WTC11 (cell line): ENCODE results near the gene MTMR3. TPM values are rescaled to one million over a fixed set of nuclear protein-coding genes. Genes with fewer than 3 reads are reported as not detected.
A peak's percentile ranks its signal among the peaks of the same experiment; 100 is the strongest.

ENCODE experiments used
- ATAC-seq: fragments of 200-7000 bp; cut with Tn5 transposase; 2 replicates; pipeline ENCODE4 v1.10.0; 2021; ENCODE audit warnings: mild to moderate bottlenecking, moderate library complexity
- CTCF ChIA-PET: fragments of 300-600 bp; sonication (Branson Sonifier 250); formaldehyde crosslinking; loops from one replicate; lab custom pipeline; 2021; ENCODE audit warnings: antibody characterized with exemption; lab: Charles Lee
- POLR2A ChIA-PET: fragments of 350-600 bp; sonication (Branson Sonifier 250); formaldehyde crosslinking; loops from one replicate; lab custom pipeline; 2021; ENCODE audit warnings: antibody characterized with exemption; lab: Charles Lee
- DNase-seq: peaks from one replicate; pipeline ENCODE4 v3.0.0; 2021; ENCODE audit warnings: low spot score
- H3K27ac Mint-ChIP-seq: 2 replicates; pipeline ENCODE4 v1.8.0; 2021; ENCODE audit warnings: mixed read lengths
- H3K27me3 Mint-ChIP-seq: 2 replicates; pipeline ENCODE4 v1.8.0; 2021; ENCODE audit warnings: low read depth, mild to moderate bottlenecking, moderate library complexity, mixed read lengths
- H3K36me3 Mint-ChIP-seq: 2 replicates; pipeline ENCODE4 v1.8.0; 2021; ENCODE audit warnings: mixed read lengths
- H3K4me1 Mint-ChIP-seq: 2 replicates; pipeline ENCODE4 v1.8.0; 2022; ENCODE audit warnings: mixed read lengths
- H3K4me3 Mint-ChIP-seq: 2 replicates; pipeline ENCODE4 v1.8.0; 2021; ENCODE audit warnings: mild to moderate bottlenecking, moderate library complexity, mixed read lengths
- H3K9me3 Mint-ChIP-seq: 2 replicates; pipeline ENCODE4 v1.8.0; 2021; ENCODE audit warnings: mixed read lengths
- EMX1 ChIP-seq: fragments of 250-450 bp; sonication (Bioruptor Pico); IDR thresholded peaks from 2 replicates; pipeline ENCODE4 v1.8.0; 2021; ENCODE audit warnings: mild to moderate bottlenecking
- ERG ChIP-seq: fragments of 250-450 bp; sonication (Bioruptor Pico); IDR thresholded peaks from 2 replicates; pipeline ENCODE4 v1.8.0; 2021; ENCODE audit warnings: mild to moderate bottlenecking
- GRHL2 ChIP-seq: fragments of 250-450 bp; sonication (Bioruptor Pico); IDR thresholded peaks from 2 replicates; pipeline ENCODE4 v1.8.0; 2022; ENCODE audit warnings: mild to moderate bottlenecking, moderate library complexity; ENCODE audit not compliant: insufficient replicate concordance, severe bottlenecking
- JUN ChIP-seq: sonication (generic); formaldehyde crosslinking; IDR thresholded peaks from 2 replicates; pipeline ENCODE4 v1.8.0; 2023; ENCODE audit warnings: mild to moderate bottlenecking, missing genetic modification reagents
- MYBL2 ChIP-seq: sonication (generic); formaldehyde crosslinking; IDR thresholded peaks from 2 replicates; pipeline ENCODE4 v1.8.1; 2023; ENCODE audit warnings: mild to moderate bottlenecking, moderate library complexity, missing genetic modification reagents
- NFE2L1 ChIP-seq: sonication (generic); formaldehyde crosslinking; IDR thresholded peaks from 2 replicates; pipeline ENCODE4 v1.8.1; 2023; ENCODE audit warnings: missing genetic modification reagents
- NFYB ChIP-seq: sonication (generic); formaldehyde crosslinking; conservative IDR thresholded peaks from 2 replicates; pipeline ENCODE4 v1.8.0; 2022; ENCODE audit warnings: low read depth, missing genetic modification reagents
- PRRX2 ChIP-seq: fragments of 250-450 bp; sonication (Bioruptor Pico); IDR thresholded peaks from 2 replicates; pipeline ENCODE4 v1.8.0; 2021; ENCODE audit warnings: mild to moderate bottlenecking
- SMAD3 ChIP-seq: sonication (generic); formaldehyde crosslinking; IDR thresholded peaks from 2 replicates; pipeline ENCODE4 v1.8.0; 2022; ENCODE audit warnings: missing genetic modification reagents, mild to moderate bottlenecking, borderline replicate concordance
- USF1 ChIP-seq: sonication (generic); formaldehyde crosslinking; IDR thresholded peaks from 2 replicates; pipeline ENCODE4 v1.8.0; 2022; ENCODE audit warnings: mild to moderate bottlenecking, missing genetic modification reagents
- ZBTB21 ChIP-seq: sonication (generic); formaldehyde crosslinking; IDR thresholded peaks from 2 replicates; pipeline ENCODE4 v1.8.1; 2023; ENCODE audit warnings: mild to moderate bottlenecking, missing genetic modification reagents, borderline replicate concordance
- ZNF219 ChIP-seq: sonication (generic); formaldehyde crosslinking; IDR thresholded peaks from 2 replicates; pipeline ENCODE4 v1.8.0; 2023; ENCODE audit warnings: missing genetic modification reagents, mild to moderate bottlenecking, borderline replicate concordance
- ZNF232 ChIP-seq: sonication (generic); formaldehyde crosslinking; IDR thresholded peaks from 2 replicates; pipeline ENCODE4 v1.8.0; 2022; ENCODE audit warnings: mild to moderate bottlenecking, missing genetic modification reagents
- ZNF263 ChIP-seq: sonication (generic); formaldehyde crosslinking; IDR thresholded peaks from 2 replicates; pipeline ENCODE4 v1.8.1; 2022; ENCODE audit warnings: low read depth, mild to moderate bottlenecking, moderate library complexity, missing genetic modification reagents
- ZNF671 ChIP-seq: fragments of 250-450 bp; sonication (Bioruptor Pico); IDR thresholded peaks from 2 replicates; pipeline ENCODE4 v1.8.0; 2021; ENCODE audit warnings: mild to moderate bottlenecking
- total RNA-seq: library from RNA; stranded (reverse); gene quantifications from 3 replicates; pipeline ENCODE4 v1.2.3, GENCODE V29; 2021
- TF ChIP-seq, protein P1 (sequence below): sonication (generic); formaldehyde crosslinking; IDR thresholded peaks from 2 replicates; pipeline ENCODE4 v1.8.0; 2022; ENCODE audit warnings: missing genetic modification reagents
- TF ChIP-seq, protein P2 (sequence below): sonication (generic); formaldehyde crosslinking; IDR thresholded peaks from 2 replicates; pipeline ENCODE4 v1.8.1; 2023; ENCODE audit warnings: mild to moderate bottlenecking, missing genetic modification reagents, borderline replicate concordance
- TF ChIP-seq, protein P3 (sequence below): sonication (generic); formaldehyde crosslinking; IDR thresholded peaks from 2 replicates; pipeline ENCODE4 v1.8.0; 2023; ENCODE audit warnings: missing genetic modification reagents, mild to moderate bottlenecking, borderline replicate concordance

MTMR3 gene
- total RNA-seq, 1 experiment from 2014 or later, result 19.2 TPM

DNA sequence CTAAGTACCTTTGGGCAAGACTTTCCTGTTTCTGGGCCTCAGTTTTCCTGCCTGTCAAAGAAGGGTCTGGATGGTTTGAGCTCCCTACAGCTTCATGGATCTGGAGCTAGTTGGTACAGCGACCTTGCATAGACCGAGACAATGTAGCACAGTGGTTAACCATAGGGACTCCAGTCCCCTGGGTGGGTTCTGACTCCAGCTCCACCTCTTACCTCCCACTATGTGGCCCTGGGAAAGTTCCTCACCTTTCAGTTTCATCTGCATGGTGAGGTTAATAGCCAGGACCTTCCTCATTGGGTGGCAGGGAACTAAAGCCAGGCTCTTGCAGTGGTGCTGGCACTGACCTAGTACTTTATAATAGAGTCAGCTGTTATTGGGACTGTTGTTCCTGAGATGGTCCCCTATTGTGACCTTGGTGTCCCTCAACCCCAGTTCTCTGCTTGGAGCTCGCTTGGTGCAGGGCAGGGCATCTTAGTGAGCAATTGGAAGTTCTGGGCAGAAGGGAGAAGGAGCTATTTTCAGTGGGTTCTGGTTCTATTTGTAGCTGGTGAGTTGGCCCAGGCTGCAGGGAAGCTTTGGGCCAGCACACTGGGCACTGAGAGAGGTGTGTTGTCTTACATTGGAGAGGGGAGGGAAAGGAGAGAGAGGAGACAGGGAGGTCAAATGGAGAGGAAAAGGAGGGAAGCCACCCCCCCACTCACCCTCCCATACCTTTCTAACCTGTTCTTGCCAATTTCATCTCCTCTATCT, 10.7 kb upstream of the MTMR3 start:
- ATAC-seq (peak; percentile 89), DNase-seq (no peak)
- Mint-ChIP-seq H3K36me3 (no peaks in the 10 kb centered on the region), H3K4me1 (peaks cover 18% of the 10 kb centered on the region), H3K4me3 (no peak overlapping the region), H3K27me3 (no peaks in the 10 kb centered on the region)
- POLR2A ChIA-PET, result no interaction called here
- CTCF ChIA-PET, result interaction anchor here (0.7 to 2.4 kb wide), 4 partner anchors 11 to 314 kb away, joined by 3 to 10 read pairs (median 3); no protein-coding TSS in a partner anchor
- TF ChIP-seq ZNF232 (CRISPR knock-in tag), result no peak
- TF ChIP-seq ERG, result no peak
- no peak for TF ChIP-seq ZBTB21 (CRISPR knock-in tag)
- TF ChIP-seq EMX1 (CRISPR knock-in tag), result no peak
- no peak for TF ChIP-seq ZNF263 (CRISPR knock-in tag)
- TF ChIP-seq, protein P1, sequence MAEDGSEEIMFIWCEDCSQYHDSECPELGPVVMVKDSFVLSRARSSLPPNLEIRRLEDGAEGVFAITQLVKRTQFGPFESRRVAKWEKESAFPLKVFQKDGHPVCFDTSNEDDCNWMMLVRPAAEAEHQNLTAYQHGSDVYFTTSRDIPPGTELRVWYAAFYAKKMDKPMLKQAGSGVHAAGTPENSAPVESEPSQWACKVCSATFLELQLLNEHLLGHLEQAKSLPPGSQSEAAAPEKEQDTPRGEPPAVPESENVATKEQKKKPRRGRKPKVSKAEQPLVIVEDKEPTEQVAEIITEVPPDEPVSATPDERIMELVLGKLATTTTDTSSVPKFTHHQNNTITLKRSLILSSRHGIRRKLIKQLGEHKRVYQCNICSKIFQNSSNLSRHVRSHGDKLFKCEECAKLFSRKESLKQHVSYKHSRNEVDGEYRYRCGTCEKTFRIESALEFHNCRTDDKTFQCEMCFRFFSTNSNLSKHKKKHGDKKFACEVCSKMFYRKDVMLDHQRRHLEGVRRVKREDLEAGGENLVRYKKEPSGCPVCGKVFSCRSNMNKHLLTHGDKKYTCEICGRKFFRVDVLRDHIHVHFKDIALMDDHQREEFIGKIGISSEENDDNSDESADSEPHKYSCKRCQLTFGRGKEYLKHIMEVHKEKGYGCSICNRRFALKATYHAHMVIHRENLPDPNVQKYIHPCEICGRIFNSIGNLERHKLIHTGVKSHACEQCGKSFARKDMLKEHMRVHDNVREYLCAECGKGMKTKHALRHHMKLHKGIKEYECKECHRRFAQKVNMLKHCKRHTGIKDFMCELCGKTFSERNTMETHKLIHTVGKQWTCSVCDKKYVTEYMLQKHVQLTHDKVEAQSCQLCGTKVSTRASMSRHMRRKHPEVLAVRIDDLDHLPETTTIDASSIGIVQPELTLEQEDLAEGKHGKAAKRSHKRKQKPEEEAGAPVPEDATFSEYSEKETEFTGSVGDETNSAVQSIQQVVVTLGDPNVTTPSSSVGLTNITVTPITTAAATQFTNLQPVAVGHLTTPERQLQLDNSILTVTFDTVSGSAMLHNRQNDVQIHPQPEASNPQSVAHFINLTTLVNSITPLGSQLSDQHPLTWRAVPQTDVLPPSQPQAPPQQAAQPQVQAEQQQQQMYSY (CRISPR knock-in tag), result peak; percentile 96
- TF ChIP-seq, all 79 proteins: peak for 1
- no peaks in the 10 kb centered on the region for H3K9me3 Mint-ChIP-seq
- no peak overlapping the region for H3K27ac Mint-ChIP-seq

GRCh38 chr22:29872989-29873388, 10.0 kb upstream of the MTMR3 start:
- DNase-seq (no peak), ATAC-seq (no peak)
- Mint-ChIP-seq H3K27ac (no peak overlapping the region), H3K36me3 (no peaks in the 10 kb centered on the region), H3K27me3 (no peaks in the 10 kb centered on the region), H3K4me3 (no peak overlapping the region), H3K9me3 (no peaks in the 10 kb centered on the region), H3K4me1 (peaks cover 18% of the 10 kb centered on the region)
- ChIA-PET POLR2A (no interaction called here), CTCF (interaction anchor here (1.2 to 2.4 kb wide), 2 partner anchors 10 to 183 kb away, joined by 3 to 10 read pairs; no protein-coding TSS in a partner anchor)
- TF ChIP-seq NFYB (CRISPR knock-in tag) (no peak), USF1 (CRISPR knock-in tag) (no peak), NFE2L1 (CRISPR knock-in tag) (no peak), ERG (no peak), JUN (no peak), SMAD3 (CRISPR knock-in tag) (no peak), PRRX2 (CRISPR knock-in tag) (no peak), ZNF219 (CRISPR knock-in tag) (no peak), GRHL2 (no peak), ZNF671 (CRISPR knock-in tag) (no peak), MYBL2 (CRISPR knock-in tag) (no peak)
- TF ChIP-seq, protein P2, sequence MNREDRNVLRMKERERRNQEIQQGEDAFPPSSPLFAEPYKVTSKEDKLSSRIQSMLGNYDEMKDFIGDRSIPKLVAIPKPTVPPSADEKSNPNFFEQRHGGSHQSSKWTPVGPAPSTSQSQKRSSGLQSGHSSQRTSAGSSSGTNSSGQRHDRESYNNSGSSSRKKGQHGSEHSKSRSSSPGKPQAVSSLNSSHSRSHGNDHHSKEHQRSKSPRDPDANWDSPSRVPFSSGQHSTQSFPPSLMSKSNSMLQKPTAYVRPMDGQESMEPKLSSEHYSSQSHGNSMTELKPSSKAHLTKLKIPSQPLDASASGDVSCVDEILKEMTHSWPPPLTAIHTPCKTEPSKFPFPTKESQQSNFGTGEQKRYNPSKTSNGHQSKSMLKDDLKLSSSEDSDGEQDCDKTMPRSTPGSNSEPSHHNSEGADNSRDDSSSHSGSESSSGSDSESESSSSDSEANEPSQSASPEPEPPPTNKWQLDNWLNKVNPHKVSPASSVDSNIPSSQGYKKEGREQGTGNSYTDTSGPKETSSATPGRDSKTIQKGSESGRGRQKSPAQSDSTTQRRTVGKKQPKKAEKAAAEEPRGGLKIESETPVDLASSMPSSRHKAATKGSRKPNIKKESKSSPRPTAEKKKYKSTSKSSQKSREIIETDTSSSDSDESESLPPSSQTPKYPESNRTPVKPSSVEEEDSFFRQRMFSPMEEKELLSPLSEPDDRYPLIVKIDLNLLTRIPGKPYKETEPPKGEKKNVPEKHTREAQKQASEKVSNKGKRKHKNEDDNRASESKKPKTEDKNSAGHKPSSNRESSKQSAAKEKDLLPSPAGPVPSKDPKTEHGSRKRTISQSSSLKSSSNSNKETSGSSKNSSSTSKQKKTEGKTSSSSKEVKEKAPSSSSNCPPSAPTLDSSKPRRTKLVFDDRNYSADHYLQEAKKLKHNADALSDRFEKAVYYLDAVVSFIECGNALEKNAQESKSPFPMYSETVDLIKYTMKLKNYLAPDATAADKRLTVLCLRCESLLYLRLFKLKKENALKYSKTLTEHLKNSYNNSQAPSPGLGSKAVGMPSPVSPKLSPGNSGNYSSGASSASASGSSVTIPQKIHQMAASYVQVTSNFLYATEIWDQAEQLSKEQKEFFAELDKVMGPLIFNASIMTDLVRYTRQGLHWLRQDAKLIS, result no peak
- TF ChIP-seq, protein P3, sequence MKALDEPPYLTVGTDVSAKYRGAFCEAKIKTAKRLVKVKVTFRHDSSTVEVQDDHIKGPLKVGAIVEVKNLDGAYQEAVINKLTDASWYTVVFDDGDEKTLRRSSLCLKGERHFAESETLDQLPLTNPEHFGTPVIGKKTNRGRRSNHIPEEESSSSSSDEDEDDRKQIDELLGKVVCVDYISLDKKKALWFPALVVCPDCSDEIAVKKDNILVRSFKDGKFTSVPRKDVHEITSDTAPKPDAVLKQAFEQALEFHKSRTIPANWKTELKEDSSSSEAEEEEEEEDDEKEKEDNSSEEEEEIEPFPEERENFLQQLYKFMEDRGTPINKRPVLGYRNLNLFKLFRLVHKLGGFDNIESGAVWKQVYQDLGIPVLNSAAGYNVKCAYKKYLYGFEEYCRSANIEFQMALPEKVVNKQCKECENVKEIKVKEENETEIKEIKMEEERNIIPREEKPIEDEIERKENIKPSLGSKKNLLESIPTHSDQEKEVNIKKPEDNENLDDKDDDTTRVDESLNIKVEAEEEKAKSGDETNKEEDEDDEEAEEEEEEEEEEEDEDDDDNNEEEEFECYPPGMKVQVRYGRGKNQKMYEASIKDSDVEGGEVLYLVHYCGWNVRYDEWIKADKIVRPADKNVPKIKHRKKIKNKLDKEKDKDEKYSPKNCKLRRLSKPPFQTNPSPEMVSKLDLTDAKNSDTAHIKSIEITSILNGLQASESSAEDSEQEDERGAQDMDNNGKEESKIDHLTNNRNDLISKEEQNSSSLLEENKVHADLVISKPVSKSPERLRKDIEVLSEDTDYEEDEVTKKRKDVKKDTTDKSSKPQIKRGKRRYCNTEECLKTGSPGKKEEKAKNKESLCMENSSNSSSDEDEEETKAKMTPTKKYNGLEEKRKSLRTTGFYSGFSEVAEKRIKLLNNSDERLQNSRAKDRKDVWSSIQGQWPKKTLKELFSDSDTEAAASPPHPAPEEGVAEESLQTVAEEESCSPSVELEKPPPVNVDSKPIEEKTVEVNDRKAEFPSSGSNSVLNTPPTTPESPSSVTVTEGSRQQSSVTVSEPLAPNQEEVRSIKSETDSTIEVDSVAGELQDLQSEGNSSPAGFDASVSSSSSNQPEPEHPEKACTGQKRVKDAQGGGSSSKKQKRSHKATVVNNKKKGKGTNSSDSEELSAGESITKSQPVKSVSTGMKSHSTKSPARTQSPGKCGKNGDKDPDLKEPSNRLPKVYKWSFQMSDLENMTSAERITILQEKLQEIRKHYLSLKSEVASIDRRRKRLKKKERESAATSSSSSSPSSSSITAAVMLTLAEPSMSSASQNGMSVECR (CRISPR knock-in tag), result no peak
